Stimulated activated CD8-positive, alpha-beta memory T cell treated with anti-CD3 and anti-CD28 coated beads, Interleukin-12 subunit alpha, Interleukin-12 subunit beta, amount 100 ng/mL, for 24 hours (primary cell): ENCODE measurements around the gene TRIM45.
"Not testable (repeated sequence)": the region's sequence is repeated elsewhere in the genome, so short reads cannot be mapped to it uniquely, and the experiment has no call there.

Experiments used
- DNase-seq: peaks from one replicate; pipeline ENCODE4 v3.0.0-alpha.2; 2020; ENCODE audit errors: extremely low read depth

Gene TRIM45

DNA sequence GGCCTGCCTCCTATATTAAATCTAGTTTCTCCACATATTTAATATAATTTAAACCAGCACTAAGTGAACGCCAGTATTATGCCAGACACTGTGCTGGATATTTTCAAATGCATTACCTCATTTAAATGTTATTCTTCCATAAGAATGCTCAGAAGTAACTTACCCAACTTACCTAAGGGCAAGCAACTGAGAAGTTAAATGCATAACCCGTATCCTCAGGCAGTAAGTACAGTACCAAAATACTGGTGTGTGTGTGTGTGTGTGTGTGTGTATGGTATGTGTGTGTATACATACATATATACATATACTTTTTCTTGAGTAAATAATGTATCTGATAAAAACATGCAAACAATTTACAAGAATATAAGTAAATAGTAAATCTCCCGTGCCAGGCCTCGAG lies 9.0 kb upstream of the TRIM45 start:
- DNase-seq, result no peak

DNA sequence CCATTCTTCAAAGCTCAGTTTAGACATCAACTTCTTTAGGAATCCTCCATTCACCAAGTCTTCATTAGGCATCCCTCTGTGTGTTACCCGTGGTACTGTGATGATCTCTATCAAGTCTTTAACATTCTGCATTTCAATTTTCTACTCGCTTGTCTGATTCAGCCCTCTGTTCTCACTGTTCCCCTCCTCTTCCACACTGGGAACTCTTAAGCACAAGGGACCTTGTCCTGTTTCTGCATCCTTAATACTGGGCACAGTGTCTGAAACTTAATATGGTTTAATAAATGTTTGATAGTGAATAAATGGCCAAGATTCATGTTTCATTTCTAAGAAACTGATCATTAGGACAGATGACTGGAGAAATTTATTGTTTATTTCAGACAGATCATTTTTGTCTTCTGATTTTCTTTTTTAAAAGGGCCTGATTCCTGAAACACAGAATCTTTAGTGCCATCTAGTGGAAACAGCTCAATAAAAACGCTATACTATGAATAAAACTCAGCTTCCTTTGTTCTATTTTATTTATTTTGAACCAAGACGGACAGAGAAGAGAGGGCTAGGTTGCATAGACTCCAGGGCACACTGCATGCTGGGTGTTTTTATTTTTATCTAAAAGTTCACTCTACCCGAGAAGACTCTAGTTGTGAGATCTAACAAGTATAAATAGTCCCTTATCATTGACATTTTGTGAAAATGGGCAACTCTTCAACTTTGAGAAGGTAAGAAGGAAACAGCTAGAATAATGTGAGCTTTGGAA lies 7.0 kb upstream of the TRIM45 start:
- DNase-seq, result no peak

DNA sequence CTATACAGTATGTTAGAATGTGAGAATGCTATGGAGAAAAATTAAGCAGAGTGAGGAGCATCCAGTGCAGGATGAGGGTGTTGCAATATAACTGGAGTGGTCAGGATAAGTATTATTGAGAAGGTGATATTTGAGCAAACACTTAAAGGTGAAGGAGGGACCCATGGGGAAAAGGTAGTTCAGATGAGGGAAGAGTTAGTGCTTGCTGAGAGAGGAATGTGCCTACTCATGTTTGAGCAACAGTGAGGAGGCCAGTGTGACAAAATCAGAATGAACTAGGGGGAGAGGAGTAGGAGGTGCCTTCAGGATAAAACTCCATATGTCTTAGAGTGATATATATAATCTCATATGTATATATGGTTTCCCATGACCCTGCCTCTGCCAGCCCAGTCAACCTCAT lies 6.2 kb upstream of the TRIM45 start:
- DNase-seq, result no peak

DNA sequence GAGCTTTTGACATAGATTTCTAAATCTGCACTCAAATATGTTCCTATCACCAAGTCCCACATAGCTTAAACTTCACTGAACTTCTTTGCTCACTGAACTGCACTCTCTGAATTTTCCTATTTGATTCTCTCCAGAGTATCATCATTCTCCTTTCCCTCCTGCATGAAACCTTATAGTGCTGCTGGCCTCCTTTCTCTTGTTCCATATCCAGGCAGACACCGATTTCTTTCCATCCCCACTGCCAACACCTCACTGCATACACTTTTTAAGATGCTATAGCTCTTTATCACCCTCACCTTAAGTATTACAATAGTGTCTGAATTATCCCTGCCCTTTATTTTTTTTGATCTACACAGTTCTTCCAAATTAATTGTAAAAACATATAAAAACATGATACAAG lies 3.1 kb upstream of the TRIM45 start:
- no peak for DNase-seq

DNA sequence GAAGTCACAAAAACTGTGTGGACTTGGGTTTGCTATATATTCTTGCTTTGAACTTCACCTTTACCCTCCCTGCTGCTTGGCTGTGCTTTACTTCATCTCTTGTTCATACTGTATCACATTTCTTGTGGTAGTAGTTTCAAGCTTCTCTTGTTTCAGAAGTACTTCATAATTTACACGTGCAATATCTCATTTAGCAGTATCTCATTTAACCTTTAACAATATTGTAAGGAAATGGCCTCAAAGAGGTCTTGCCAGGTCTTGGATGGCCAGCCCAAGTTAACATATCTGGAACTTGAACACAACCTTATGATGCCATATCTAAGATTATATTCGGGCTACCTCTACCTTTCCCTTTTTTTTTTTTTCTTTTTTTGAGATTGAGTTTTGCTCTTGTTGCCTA lies 1.7 kb upstream of the TRIM45 start:
- DNase-seq, result no peak

DNA sequence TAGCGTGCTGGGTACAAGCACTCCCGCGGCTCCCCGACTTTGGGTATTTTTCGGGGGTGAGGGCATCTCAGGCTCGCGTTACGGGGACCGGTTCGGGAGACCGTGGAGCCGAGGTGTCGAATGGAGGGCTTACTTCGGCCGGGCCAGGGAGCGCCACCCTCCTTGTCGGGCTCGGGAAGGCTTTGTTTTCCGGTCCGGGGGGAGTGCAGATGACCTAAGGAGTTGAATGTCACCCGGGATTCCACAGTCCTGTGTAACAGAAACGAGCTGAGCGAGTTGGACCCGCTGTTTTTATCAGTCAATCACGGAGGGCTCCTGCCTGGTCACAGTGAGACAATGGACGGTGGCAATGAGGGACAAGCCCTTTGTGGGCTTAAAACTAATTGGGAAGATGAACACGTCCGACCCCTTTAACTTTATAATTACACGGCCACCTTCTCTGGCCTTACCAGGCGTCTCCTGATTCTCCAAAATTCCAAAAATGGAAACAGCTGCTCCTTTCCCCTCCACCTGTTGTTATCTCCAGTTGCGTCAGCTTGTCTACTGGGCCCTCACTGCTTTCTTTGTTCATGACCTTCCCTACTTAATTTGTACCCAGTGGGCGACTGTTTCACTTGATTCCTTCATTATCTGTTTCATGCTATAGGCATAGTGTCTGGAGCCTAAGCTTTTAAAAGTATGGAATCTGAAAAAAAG lies 929 bp upstream of the TRIM45 start:
- no peak for DNase-seq

DNA sequence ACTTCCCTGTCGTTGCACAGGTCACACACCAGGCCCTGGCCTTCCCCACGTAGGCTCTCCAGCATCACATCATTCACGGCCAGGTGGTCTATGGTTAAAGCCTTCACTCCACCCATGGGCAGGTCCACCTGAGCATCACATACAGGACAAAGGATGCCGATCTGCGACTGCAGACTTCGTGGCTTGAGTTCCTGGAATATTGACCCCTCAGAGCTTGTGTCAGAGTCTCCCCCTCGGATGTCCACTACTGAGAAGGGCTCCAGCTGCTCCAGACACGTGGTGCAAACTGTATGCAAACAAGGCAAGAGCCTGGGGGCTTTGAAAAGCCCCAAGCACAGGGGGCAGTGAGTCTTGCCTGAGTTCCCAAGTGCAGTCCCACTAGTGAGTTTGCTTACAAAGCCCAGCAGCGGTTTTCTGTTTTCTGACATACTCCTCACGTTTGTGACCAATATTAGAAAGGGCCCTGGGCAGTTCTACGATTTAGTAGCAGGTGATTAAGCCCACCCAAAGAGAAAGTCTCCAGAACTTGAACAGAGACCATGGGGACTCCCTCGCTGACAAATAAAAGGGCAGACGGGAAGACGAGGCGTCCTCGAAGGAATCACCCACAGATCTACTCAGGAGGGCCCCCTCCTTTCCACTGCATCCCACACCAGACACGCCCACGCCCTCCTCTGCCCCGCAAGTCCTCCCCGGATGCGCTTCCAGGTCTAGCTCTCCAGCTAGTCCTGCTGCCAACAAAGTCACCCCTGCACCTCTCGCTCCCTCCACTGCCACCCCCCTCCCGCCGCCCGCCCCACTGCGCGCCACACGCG lies 568 bp downstream of the TRIM45 start:
- no peak for DNase-seq

DNA sequence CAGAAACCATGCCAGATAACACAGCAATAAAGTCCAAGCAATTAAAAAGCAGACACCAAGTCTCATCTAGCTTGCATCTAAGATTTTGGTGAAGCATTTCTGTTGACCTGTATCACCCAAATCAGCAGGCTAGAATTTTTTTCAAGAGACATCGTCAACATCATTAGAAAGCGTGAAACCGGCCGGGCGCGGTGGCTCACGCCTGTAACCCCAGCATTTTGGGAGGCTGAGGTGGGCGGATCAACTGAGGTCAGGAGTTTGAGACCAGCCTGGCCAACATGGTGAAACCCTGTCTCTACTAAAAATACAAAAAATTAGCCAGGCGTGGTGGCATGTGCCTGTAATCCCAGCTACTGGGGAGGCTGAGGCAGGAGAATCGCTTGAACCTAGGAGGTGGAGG lies 2.4 kb downstream of the TRIM45 start:
- not testable (repeated sequence) for DNase-seq

DNA sequence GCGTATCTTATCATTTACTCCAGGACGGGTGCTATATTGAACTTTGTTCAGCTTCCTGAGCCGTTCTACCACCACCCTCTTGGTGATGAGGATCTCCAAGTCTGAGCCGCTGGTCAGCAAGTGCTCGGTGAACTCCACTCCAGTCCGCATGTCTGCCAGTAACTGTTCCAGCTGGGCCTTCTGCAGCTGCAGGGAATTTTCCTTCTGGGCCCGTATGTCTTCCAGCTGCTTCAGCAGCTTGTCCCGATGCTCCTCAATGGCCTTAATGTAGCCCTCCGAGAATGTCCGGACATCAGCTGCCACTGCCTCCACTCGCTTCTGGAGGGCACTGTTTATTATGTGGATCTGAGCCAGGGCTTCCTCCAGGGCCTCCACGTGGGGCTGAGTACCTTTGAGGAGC lies 3.4 kb downstream of the TRIM45 start:
- DNase-seq, result no peak

DNA sequence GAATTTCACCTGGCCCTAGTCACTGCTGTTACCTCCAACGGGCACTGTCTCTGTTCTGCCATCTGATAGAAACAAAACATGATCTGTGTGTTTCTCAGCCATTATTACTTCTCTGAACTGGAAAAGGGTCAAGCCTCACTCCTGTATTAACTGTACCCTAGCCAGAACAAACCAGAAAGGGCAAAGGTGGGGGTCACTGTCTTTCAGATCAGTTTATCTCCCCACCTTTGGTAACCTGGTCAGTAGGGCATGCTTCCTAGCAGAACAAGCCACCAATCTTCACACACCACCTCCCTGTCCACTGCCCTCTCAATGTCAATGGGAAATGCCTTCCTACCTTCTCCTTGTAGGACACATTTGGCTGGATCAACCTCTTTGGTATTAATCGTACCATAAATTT lies 3.9 kb downstream of the TRIM45 start:
- no peak for DNase-seq

DNA sequence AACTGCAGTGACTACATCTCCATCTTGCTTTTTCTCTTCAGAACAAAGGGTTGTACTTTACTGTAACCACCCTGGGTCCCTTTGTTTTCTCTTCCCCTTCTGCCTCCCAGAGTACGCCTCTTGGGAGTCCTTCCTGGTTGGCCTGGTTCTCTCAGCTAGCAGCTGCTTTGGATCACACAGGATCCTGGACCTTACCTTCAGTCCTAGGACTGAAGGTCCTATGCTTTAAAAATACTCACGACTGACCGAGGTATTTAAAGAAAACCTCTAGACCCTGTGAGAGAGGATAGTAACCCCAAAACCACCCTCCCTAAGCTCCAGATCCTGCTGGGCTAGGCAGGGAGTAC lies 4.8 kb downstream of the TRIM45 start:
- no peak for DNase-seq

DNA sequence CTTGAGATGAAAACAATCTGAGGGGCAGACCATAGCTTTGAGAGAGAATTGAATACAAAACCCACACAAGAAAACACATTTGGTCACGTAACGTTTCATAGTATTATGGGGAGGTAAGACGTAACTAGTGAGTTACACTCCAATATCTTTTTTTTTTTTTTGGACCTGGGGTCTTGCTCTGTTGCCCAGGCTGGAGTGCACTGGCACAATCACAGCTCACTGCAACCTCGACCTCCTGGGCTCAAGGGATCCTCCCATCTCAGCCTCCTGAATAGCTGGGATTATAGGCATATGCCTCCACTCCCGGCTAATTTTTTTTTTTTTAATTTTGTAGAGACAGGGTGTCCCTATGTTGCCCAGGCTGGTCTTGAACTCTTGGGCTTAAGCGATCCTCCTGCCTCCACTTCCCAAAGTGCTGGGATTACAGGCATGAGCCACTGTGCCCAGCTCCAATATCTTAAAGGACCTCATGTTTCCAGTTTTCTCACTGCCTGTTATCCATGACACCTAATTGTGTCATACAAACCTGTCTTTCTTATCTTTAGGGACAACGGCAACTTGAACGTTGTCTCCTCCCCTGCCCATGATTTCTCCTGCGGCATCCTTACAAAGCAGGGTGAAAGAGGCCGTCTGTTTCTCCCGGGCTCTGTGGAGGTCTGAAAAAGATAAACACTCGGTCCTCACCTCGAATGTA lies 5.3 kb downstream of the TRIM45 start:
- no peak for DNase-seq

DNA sequence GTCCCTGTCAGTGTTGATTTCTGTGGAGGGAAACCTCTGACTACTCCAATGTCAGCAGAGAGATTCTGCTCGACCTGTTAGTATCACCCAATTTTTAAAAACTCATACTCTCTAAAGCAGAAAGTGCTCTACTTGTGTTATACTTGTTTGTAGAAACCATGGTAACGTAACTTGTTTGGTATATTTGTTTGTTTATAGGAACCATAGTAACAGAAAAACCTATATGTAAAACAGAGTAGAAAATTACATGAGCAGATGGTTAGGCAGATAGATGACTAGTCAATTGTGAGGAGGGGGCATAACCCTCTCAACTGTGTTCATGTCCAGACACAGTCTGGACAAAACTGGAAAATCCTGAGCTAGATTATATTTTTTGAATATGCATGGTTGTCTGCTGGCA lies 6.7 kb downstream of the TRIM45 start:
- DNase-seq, result no peak

DNA sequence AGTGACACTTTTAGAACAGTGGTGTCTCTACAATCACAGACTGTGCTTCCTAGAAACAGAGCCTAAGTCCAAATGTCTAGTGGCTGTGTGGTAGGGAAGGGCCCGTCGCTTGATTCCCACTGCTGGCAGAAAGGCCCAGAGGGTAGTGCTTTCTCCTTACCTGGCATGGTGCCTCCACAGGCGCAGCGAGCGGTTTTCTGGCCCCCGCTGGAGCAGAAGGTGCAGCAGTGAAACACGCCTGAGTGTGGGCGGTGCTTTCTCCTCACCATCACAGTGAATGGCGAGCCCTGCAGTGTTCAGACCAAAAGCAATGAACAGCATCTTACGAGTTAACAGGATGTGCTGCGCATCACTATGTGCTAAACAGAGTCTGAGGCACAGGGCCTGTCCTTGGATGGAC lies 8.3 kb downstream of the TRIM45 start:
- DNase-seq, result no peak

DNA sequence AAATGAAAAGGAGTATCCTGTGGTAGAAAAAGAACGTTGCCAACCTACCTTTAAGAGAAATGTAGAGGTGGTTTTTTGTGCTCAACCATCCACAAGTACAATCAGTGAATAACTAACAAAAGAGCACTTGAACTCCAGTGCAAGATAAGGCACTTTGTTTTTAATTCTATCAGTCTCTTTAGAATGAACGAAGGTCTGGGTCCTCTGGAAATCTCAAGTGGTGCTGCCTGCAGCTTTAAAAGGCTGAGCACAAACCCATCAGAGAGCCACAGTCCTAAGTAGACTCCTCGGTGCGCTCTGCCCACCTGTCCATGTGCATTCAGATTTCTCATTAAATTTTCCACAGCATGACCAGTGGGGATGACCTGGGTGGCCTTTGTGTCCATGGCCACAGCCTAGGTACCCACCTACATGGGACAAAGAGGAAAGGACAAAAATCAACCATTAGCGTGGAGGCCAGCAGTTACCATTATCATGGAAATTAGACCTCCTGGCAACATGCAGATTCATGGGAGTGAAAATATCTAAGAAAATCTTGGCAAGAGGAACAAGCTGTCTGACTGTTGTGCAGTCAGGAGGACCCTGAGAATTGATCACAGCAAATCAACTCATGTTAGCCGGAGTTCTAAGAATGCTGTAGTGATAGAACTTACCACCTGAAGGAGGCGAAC lies 9.4 kb downstream of the TRIM45 start:
- DNase-seq, result no peak

DNA sequence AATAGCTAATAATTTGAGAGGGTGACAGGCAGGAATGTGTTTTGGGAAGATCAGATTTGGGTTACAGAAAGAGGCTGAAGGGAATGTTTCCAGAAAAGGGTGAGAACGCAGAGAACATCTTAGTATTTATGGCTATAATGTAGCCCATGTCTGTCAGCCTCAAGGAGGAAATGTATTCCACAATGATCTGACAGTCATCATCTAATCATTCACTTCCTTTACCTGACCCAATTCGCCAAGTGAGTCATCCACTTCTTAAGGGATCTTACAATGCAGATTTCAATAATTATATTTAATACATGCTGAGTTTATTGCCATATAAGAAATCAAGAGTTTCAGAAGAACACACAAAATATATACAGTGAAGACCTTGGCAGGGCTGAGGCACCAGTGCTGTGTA lies 10.8 kb downstream of the TRIM45 start:
- no peak for DNase-seq

DNA sequence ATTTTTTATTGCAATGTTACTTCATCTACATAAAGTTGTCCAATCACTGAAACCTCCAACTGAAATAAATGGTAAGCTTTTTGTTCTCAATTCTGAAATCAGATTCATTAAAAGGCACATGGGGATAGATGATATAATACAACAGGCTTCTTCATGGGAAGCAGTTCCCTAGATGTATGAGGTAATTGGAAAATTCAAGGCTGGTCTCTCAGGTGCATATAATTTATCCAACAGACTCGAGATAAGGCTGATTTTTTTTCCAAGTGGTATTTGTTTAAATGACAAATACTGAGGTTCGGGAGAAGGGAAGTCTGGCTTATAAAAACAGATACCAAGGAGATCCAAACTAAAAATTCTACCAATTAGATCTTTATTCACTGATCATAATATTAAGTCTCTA lies 14.2 kb downstream of the TRIM45 start:
- DNase-seq, result no peak

DNA sequence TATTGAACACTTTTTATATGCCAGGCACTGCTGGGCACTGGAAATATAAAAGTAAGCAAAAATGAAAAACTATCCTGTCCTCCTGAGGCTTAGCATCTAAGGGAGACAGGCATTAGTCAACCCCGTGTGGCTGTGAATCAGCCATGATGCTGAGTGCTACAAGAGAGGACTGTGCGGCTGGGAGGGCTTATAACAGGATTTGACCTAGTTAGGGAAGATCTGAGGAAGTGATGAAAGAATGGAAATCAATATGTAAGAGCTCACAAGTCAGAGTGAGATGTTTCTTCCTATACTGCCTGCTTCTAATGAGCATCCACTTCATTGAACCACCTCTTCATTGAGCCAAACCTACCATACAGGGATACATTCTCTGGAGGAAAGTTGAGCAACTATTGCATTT lies 15.1 kb downstream of the TRIM45 start:
- no peak for DNase-seq

DNA sequence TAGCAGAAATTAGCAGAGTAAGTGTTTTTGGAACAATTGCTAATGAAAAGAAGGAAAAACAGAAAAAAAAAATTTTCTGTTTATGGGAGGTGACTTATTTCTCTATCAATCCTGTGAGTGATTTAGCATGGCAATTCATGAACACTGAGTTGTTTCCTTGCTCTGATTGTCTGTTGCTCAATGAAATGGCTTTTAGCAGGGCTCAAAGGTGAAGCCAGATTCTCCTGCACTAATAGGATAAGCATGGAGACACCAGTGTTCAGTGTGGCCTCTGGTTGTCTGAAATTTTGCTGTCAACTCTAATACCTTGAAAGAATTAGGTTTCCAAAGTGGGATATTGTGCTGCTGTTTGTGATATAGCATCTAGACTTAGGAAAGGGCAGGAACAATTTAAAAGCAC lies 15.8 kb downstream of the TRIM45 start:
- no peak for DNase-seq

DNA sequence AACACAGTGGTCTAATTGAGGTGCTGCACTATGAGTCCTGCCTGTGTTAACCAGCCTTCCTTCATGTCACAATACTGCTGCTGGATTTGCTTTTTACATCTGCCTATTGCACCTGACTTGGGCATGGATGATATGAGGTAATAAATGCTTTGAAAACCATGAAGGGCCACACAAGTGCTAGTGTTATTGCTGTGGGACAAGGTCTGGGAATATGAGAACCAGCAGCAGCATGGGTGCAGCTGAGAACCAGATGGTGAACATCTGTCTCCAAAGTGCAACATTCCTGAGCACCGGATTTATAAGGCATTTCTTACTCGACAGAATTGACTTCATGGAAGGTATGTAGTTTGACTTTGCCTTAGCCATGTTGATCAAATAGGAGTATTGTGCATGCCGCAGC lies 16.6 kb downstream of the TRIM45 start:
- no peak for DNase-seq

DNA sequence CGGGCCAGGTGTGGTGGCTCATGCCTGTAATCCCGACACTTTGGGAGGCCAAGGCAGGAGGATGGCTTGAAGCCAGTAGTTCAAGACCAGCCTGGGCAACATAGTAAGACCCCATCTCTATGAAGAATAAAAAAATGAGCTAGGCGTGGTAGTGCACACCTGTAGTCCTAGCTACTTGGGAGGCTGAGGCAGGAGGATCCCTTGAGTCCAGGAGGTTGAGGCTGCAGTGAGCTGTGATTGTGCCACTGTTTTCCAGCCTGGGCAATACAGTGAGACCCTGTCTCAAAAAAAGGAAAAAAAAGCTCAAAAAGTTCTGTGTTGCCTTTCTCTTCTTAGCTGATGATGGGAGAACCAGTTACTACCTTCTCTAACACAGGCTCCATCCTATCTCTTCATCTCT lies 19.7 kb downstream of the TRIM45 start:
- DNase-seq, result not testable (repeated sequence)

DNA sequence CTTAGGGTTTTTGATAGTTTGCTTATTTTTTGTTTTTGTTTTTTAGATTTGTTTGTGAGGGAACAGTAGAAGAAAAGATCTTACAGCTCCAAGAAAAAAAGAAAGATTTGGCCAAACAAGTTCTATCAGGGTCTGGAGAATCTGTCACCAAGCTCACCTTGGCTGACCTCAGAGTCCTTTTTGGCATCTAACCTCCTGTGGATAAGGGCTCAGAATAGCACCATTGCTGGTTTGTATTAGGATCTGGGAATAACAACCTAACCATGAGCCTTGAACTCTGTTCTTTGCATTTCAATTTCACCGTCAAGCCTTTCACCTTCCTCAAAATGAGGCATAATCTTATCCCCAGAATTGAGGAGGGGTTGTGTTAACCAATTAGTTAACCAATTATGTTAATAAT lies 20.2 kb downstream of the TRIM45 start:
- no peak for DNase-seq
